HG03108 (cell line): Measurements from ENCODE around the gene FES.
"Not testable (repeated sequence)": the region's sequence is repeated elsewhere in the genome, so short reads cannot be mapped to it uniquely, and the experiment has no call there.

Source experiments
- ATAC-seq: cut with Tn5 transposase; IDR thresholded peaks from one replicate; pipeline ENCODE4 v1.9.1; 2021; ENCODE audit warnings: moderate library complexity; ENCODE audit not compliant: unreplicated experiment

Gene FES

GRCh38 chr15:90907838-90908507 is 23.7 kb downstream of the FES start:
- no peak for ATAC-seq

- ATAC-seq: not testable (repeated sequence)
Measured at GRCh38 chr15:90909449-90909848, 25.1 kb downstream of the FES start.

GRCh38 chr15:90909976-90910375 is 25.7 kb downstream of the FES start:
- ATAC-seq: no peak

- ATAC-seq: no peak
Measured at GRCh38 chr15:90910441-90911301, 26.4 kb downstream of the FES start.

GRCh38 chr15:90911302-90911623 is 27.0 kb downstream of the FES start:
- ATAC-seq: no peak

GRCh38 chr15:90911906-90912769 is 27.8 kb downstream of the FES start:
- no peak for ATAC-seq

- no peak for ATAC-seq
Measured at GRCh38 chr15:90912770-90913075, 28.4 kb downstream of the FES start.

- ATAC-seq: no peak
Measured at GRCh38 chr15:90913398-90913944, 29.2 kb downstream of the FES start.

- ATAC-seq: no peak
Measured at GRCh38 chr15:90914305-90915080, 30.2 kb downstream of the FES start.

- no peak for ATAC-seq
Measured at GRCh38 chr15:90915216-90915807, 31.0 kb downstream of the FES start.

- no peak for ATAC-seq
Measured at GRCh38 chr15:90915808-90916440, 31.6 kb downstream of the FES start.

GRCh38 chr15:90916461-90916860 is 32.2 kb downstream of the FES start:
- no peak for ATAC-seq

GRCh38 chr15:90917569-90917968 is 33.3 kb downstream of the FES start:
- ATAC-seq: no peak

- no peak for ATAC-seq
Measured at GRCh38 chr15:90918034-90918788, 33.9 kb downstream of the FES start.

GRCh38 chr15:90918835-90919234 is 34.5 kb downstream of the FES start:
- no peak for ATAC-seq

- ATAC-seq: no peak
Measured at GRCh38 chr15:90921887-90922286, 37.6 kb downstream of the FES start.

GRCh38 chr15:90922712-90923322 is 38.5 kb downstream of the FES start:
- peak; percentile 68 for ATAC-seq

GRCh38 chr15:90924375-90924774 is 40.1 kb downstream of the FES start:
- ATAC-seq: peak; percentile 55

GRCh38 chr15:90926766-90927165 is 42.5 kb downstream of the FES start:
- not testable (repeated sequence) for ATAC-seq
